Right atrium auricular region (tissue), 2 donors: ENCODE results near the gene NFIX. TPM values are rescaled to one million over a fixed set of nuclear protein-coding genes. Genes with fewer than 3 reads are reported as not detected.
A peak's percentile ranks its signal among the peaks of the same experiment; 100 is the strongest.

Source experiments
- DNase-seq: peaks from one replicate; pipeline ENCODE4 v3.0.0-alpha.2; 2019; ENCODE audit warnings: low spot score
- H3K27ac ChIP-seq, 2 donors: fragments of 200-600 bp; sonication (generic); 1 replicate in 1 of 2; 2 replicates in 1 of 2; pipeline ENCODE4 v1.5.1; 2016 to 2019
- H3K27me3 ChIP-seq, 2 donors: fragments of 200-600 bp; sonication (generic); one replicate each; pipeline versions ENCODE4 v1.5.1 to v1.6.0; 2017 to 2019
- H3K36me3 ChIP-seq: fragments of 200-600 bp; sonication (generic); one replicate; pipeline ENCODE4 v1.5.1; 2016
- H3K4me1 ChIP-seq, 2 donors: fragments of 200-600 bp; sonication (generic); one replicate each; pipeline versions ENCODE4 v1.5.1 to v1.6.0; 2017 to 2019
- H3K4me3 ChIP-seq, 2 donors: fragments of 200-600 bp; sonication (generic); 1 replicate in 1 of 2; 2 replicates in 1 of 2; pipeline ENCODE4 v1.5.1; 2017 to 2019; ENCODE audit warnings: mild to moderate bottlenecking in 1 of 2, moderate library complexity in 1 of 2
- H3K9me3 ChIP-seq, 2 donors: fragments of 200-600 bp; sonication (generic); one replicate each; pipeline ENCODE4 v1.5.1; 2019
- CTCF ChIP-seq, 2 donors: fragments of 200-600 bp; sonication (generic); IDR thresholded peaks; one replicate each; pipeline ENCODE4 v1.5.1; 2019; ENCODE audit warnings: antibody characterized with exemption in 2 of 2
- total RNA-seq, 2 donors: library from RNA; depleted of rRNA; stranded (reverse); fragments of >200 nt; gene quantifications; one replicate each; pipeline ENCODE4 v1.1.0, GENCODE V29; 2016

Gene NFIX
- total RNA-seq, 2 donors from 2014 or later = 56.5 to 69.8 TPM

- Histone ChIP-seq H3K36me3 (no peaks in the 10 kb centered on the region), H3K4me3 (peak overlapping the region; percentile 37 to 48), H3K27ac (peak overlapping the region; percentile 84 to 88), H3K9me3 (no peaks in the 10 kb centered on the region), H3K27me3 (no peaks in the 10 kb centered on the region), H3K4me1 (peaks cover 0 to 78% of the 10 kb centered on the region in 2 donors)
- no peak for DNase-seq
- no peak for TF ChIP-seq CTCF (IDR thresholded peaks at IDR 0.05)
These were observed 106.5 kb downstream of the NFIX start for GRCh38 chr19:13101590-13102415.

- H3K27ac ChIP-seq = peak overlapping the region; percentile 84 to 88
- H3K36me3 ChIP-seq = no peaks in the 10 kb centered on the region
- peak overlapping the region; percentile 37 to 48 for H3K4me3 ChIP-seq
- TF ChIP-seq CTCF (IDR thresholded peaks at IDR 0.05) = no peak
- no peak for DNase-seq
- peaks cover 0 to 74% of the 10 kb centered on the region in 2 donors for H3K4me1 ChIP-seq
- no peaks in the 10 kb centered on the region for H3K9me3 ChIP-seq
- no peaks in the 10 kb centered on the region for H3K27me3 ChIP-seq
These were observed 107.1 kb downstream of the NFIX start for GRCh38 chr19:13102416-13102665.

DNA sequence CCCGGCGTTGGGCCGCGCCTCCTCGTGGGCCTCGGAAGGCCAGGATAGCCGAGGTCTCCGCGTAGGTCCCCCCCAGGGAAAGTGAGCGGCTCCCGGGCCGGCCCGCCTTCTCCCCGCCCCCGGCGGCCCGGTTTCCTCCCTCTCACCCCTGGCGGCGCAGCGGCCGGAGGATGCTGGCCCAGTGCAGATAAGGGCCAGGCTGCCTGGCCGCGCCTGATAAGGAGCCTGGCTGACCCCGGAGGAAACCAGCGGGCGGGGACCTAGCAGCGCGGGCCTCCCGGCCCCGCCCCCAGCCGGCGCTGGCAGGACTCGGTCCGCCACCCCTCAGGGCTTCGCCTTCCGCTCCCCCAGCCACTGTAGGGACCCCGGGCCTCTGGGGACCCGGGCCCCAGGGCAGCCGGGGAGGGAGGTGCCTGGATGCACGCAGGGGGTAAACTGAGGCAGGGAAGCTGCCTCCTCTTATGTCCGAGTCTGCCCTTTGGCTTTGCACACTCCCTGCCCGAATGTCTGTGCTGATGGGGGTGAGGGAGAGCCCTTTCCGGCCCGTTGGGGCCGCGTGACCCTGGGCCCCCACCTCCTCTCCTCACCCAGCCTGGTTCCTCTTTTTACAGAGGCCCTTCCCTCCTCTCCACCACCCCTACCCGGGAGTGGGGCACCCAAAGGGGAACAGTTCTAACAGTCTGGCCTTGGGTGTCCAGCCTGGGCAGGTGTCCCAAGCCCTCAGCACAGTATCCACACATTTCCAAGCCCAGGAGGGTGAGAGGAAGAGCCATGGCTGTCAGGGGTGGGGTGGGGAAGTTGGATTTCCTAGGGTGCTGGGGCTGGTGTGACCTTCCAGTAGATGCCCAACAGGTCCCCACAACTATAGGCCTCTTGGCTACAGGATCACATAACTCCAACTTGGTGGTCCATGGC is 107.6 kb downstream of the NFIX start, which contains the start of gene LYL1:
Gene LYL1 (minus strand): TSS at position 193 of the 915 bp plus-strand sequence. CDS start 1,687 bp downstream, outside the sequence.
- Histone ChIP-seq H3K4me1 (peaks cover 0 to 68% of the 10 kb centered on the region in 2 donors), H3K9me3 (no peaks in the 10 kb centered on the region), H3K27ac (peak within 1 kb of the TSS; percentile 84 to 88), H3K4me3 (peak within 1 kb of the TSS; percentile 37 to 48), H3K36me3 (no peaks in the 10 kb centered on the region), H3K27me3 (no peaks in the 10 kb centered on the region)
- no peak for TF ChIP-seq CTCF (IDR thresholded peaks at IDR 0.05)
- DNase-seq = peak; percentile 87

DNA sequence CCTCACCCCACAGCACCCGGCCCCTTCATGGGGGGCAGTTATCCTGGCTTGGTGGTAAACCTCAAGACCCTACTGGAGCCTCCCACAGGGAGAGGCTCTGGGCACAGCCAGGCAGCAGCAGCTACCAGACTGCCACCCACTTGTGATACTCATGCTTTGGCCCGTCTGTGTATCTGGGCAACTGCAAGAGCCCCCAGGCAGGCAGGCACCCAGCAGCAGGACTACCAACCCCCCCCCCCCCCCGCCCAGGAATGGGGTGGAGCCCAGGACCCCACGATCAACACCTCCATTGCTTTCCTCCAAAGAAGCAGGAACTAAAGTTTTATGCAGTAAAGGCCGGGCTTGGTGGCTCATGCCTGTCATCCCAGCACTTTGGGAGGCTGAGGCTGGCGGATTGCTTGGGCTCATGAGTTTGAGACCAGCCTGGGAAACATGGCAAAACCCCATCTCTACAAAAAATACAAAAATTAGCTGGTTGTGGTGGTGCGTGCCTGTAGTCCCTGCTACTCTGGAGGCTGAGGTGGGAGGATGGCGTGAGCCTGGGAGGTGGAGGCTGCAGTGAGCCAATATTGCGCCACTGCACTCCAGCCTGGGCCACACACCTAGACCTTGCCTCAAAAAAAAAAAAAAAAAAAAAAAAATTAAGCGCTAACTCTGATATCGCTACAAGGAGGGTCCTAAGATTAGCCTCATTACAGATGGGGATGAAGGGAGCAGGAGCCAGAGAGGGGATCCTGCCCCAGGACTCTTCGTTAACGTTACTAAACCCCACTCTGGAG is 108.5 kb downstream of the NFIX start:
- Histone ChIP-seq H3K4me1 (peaks cover 0 to 60% of the 10 kb centered on the region in 2 donors), H3K9me3 (no peaks in the 10 kb centered on the region), H3K36me3 (no peaks in the 10 kb centered on the region), H3K27ac (peak overlapping the region; percentile 84 to 88), H3K4me3 (peak overlapping the region in 1 of 2 donors; percentile 13), H3K27me3 (no peaks in the 10 kb centered on the region)
- no peak for DNase-seq
- TF ChIP-seq CTCF (IDR thresholded peaks at IDR 0.05) = no peak

- Histone ChIP-seq H3K27ac (peak overlapping the region; percentile 12 to 84), H3K4me3 (peak overlapping the region in 1 of 2 donors; percentile 13), H3K27me3 (no peaks in the 10 kb centered on the region)
These were observed 109.1 kb downstream of the NFIX start for GRCh38 chr19:13104360-13104847.

More at GRCh38 chr19:13104360-13104847, 109.1 kb downstream of the NFIX start:
- no peaks in the 10 kb centered on the region for H3K9me3 ChIP-seq
- TF ChIP-seq CTCF (IDR thresholded peaks at IDR 0.05) = peak; percentile 49 to 82
- peaks cover 0 to 56% of the 10 kb centered on the region in 2 donors for H3K4me1 ChIP-seq
- H3K36me3 ChIP-seq = peaks cover 4% of the 10 kb centered on the region
- DNase-seq = peak; percentile 68
